Left lung (tissue), 10 donors: ENCODE data around the gene PLXNA2. TPM values are rescaled to one million over a fixed set of nuclear protein-coding genes. Genes with fewer than 3 reads are reported as not detected.
A peak's percentile ranks its signal among the peaks of the same experiment; 100 is the strongest.

Experiments
- ATAC-seq: fragments of 200-7000 bp; cut with Tn5 transposase; one replicate; pipeline ENCODE4 v1.9.1; 2020; ENCODE audit warnings: moderate library complexity
- DNase-seq, 4 donors: peaks; one replicate each; pipeline ENCODE4 v3.0.0-alpha.2; 2013 to 2020
- H3K27ac ChIP-seq, 2 donors: fragments of 200-600 bp; sonication (generic) in 1 of 2; one replicate each; pipeline versions ENCODE4 v1.5.0 to v1.8.0; 2020 to 2021
- H3K27me3 ChIP-seq, 2 donors: fragments of 200-600 bp; sonication (generic) in 1 of 2; one replicate each; pipeline versions ENCODE4 v1.5.0 to v1.8.0; 2020 to 2021
- H3K36me3 ChIP-seq, 2 donors: fragments of 200-600 bp; sonication (generic) in 1 of 2; one replicate each; pipeline versions ENCODE4 v1.5.0 to v1.8.0; 2020 to 2021
- H3K4me1 ChIP-seq, 2 donors: fragments of 200-600 bp; one replicate each; pipeline ENCODE4 v1.8.0; 2021
- H3K4me3 ChIP-seq, 2 donors: fragments of 200-600 bp; sonication (generic) in 1 of 2; one replicate each; pipeline versions ENCODE4 v1.5.0 to v1.8.0; 2020 to 2021; ENCODE audit warnings: mild to moderate bottlenecking in 1 of 2
- H3K9me3 ChIP-seq, 2 donors: fragments of 200-600 bp; sonication (generic) in 1 of 2; one replicate each; pipeline versions ENCODE4 v1.5.0 to v1.8.0; 2020 to 2021
- CTCF ChIP-seq, 2 donors: fragments of 200-600 bp; sonication (generic) in 1 of 2; IDR thresholded peaks; one replicate each; pipeline versions ENCODE4 v1.5.0 to v1.8.0; 2021; ENCODE audit warnings: antibody characterized with exemption in 2 of 2
- intact Hi-C, 2 donors: fragments of 100-400 bp; cut with DNase I; formaldehyde crosslinking; loops; one replicate each; pipeline versions ENCODE4 v1.11.2 to v1.14.2; 2022
- polyA plus RNA-seq, 6 donors: library from polyadenylated mRNA; unstranded; fragments of 120-200 nt; gene quantifications; one replicate each; pipeline ENCODE4 v1.2.1, GENCODE V29; 2013; ENCODE audit not compliant: insufficient read length in 6 of 6
- total RNA-seq, 2 donors: library from RNA; stranded (reverse); fragmentation: NEBNext Ultra II Directional; extraction: Animal tissue kit (Norgen Biotek cat#: 25700); gene quantifications; one replicate each; pipeline ENCODE4 v1.2.1, GENCODE V29; 2021
- donor health status: DM: no; HTN: yes; CAD: no.
- donor health status: DM: no; HTN: no; CAD: no.

PLXNA2 gene
- total and polyA plus RNA-seq, 8 donors, result 21.4 to 92.8 (median 34.0) TPM

GRCh38 chr1:208004851-208005250, 239.3 kb downstream of the PLXNA2 start:
- DNase-seq (no peak), ATAC-seq (peak; percentile 48)
- Histone ChIP-seq H3K27ac (no peak overlapping the region), H3K36me3 (no peaks in the 10 kb centered on the region), H3K4me3 (no peak overlapping the region), H3K4me1 (peaks cover 0 to 4% of the 10 kb centered on the region in 2 donors), H3K9me3 (no peaks in the 10 kb centered on the region), H3K27me3 (no peaks in the 10 kb centered on the region)
- intact Hi-C loops, result no loop called here
- no peak for TF ChIP-seq CTCF (IDR thresholded peaks at IDR 0.05)

- Histone ChIP-seq H3K9me3 (no peaks in the 10 kb centered on the region), H3K36me3 (no peaks in the 10 kb centered on the region), H3K27me3 (no peaks in the 10 kb centered on the region), H3K4me1 (peaks cover 0 to 4% of the 10 kb centered on the region in 2 donors), H3K4me3 (no peak overlapping the region), H3K27ac (no peak overlapping the region)
- DNase-seq, result no peak
- TF ChIP-seq CTCF (IDR thresholded peaks at IDR 0.05), result no peak
- intact Hi-C loops, result no loop called here
- no peak for ATAC-seq
Observed at GRCh38 chr1:208003241-208003640, 240.9 kb downstream of the PLXNA2 start.

GRCh38 chr1:208002672-208003071, 241.5 kb downstream of the PLXNA2 start:
- intact Hi-C loops, result no loop called here
- H3K27ac ChIP-seq, result no peak overlapping the region
- H3K4me1 ChIP-seq, result peaks cover under 1 to 2% of the 10 kb centered on the region in 2 donors
- H3K36me3 ChIP-seq, result no peaks in the 10 kb centered on the region
- no peaks in the 10 kb centered on the region for H3K9me3 ChIP-seq
- no peaks in the 10 kb centered on the region for H3K27me3 ChIP-seq
- no peak for TF ChIP-seq CTCF (IDR thresholded peaks at IDR 0.05)
- ATAC-seq (no peak), DNase-seq (no peak)
- H3K4me3 ChIP-seq, result no peak overlapping the region

DNA sequence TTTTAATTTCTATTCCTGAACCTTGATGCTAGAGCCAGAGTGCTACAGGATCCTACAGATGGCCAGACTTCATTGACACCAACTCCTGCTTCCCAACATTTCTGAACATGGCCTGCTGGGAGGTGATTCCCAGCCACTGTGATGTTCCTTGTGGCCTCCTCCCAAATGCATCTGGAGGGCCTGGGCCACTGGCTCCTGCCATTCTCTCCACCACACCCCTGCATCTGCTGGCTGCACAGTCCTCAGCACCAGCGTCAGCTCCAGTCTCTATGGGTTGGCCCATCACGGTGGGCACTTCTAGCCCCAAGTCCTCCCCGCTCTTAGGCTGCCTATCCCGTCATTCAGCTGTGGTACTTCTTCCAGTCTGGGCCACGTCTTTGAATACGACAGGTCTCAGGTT, 242.1 kb downstream of the PLXNA2 start:
- no peak for DNase-seq
- H3K9me3 ChIP-seq, result no peaks in the 10 kb centered on the region
- H3K27ac ChIP-seq, result no peak overlapping the region
- intact Hi-C loops, result no loop called here
- H3K36me3 ChIP-seq, result no peaks in the 10 kb centered on the region
- TF ChIP-seq CTCF (IDR thresholded peaks at IDR 0.05), result no peak
- no peak for ATAC-seq
- H3K27me3 ChIP-seq, result no peaks in the 10 kb centered on the region
- peaks cover 5% of the 10 kb centered on the region in 2 donors for H3K4me1 ChIP-seq
- no peak overlapping the region for H3K4me3 ChIP-seq

- intact Hi-C loops, result no loop called here
- no peak overlapping the region for H3K27ac ChIP-seq
- H3K27me3 ChIP-seq, result no peaks in the 10 kb centered on the region
- ATAC-seq (no peak), DNase-seq (no peak)
- H3K9me3 ChIP-seq, result no peaks in the 10 kb centered on the region
- no peak overlapping the region for H3K4me3 ChIP-seq
- H3K36me3 ChIP-seq, result no peaks in the 10 kb centered on the region
- TF ChIP-seq CTCF (IDR thresholded peaks at IDR 0.05), result no peak
- peaks cover 5% of the 10 kb centered on the region in 2 donors for H3K4me1 ChIP-seq
Observed at GRCh38 chr1:208000504-208000903, 243.7 kb downstream of the PLXNA2 start.
